Right renal pelvis (tissue), 4 donors: ENCODE data around the gene SLC17A9. TPM values are rescaled to one million over a fixed set of nuclear protein-coding genes. Genes with fewer than 3 reads are reported as not detected.

Source experiments
- DNase-seq, 4 donors: peaks; one replicate each; pipeline ENCODE4 v3.0.0-alpha.2; 2013; ENCODE audit warnings: low read depth in 4 of 4, low spot score in 3 of 4, missing footprints in 1 of 4
- polyA plus RNA-seq, 4 donors: library from polyadenylated mRNA; unstranded; fragments of 120-200 nt; gene quantifications; one replicate each; pipeline ENCODE4 v1.2.1, GENCODE V29; 2013; ENCODE audit not compliant: insufficient read length in 4 of 4

Gene SLC17A9
- polyA plus RNA-seq, 4 donors, result 1.3 to 2.0 (median 1.7) TPM

DNA sequence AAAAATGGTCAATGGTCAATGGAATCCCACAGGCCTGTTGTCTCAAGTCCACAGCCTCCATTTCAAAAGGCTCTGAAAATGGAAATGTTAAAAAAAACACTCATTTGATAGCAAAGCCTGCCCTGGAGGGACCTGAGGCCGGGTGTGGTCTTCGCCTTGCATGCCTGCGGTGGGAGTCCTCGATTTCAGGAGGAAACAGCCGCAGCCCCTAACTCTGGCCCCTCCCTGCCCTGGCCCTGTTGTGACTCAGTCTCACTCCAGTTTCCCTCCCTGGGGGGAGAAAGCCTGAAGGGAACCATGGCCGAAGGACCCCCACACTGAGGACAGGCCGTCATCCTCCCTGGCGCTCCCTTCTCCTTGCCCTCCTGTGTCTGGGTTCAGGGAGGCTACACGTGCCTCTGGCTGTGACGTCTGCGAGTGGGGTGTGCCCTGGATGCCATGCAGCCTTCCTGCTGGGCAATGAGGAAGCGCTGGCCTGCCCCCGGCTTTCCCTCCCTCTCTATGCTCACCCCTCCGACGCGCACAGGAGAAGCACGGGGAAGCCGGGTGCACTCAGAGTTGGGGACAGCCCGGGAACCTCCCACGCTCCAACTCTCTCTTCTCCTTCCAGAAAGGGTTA is 45.0 kb downstream of the SLC17A9 start:
- no peak for DNase-seq

GRCh38 chr20:62998449-62998848 is 45.9 kb downstream of the SLC17A9 start:
- DNase-seq, result no peak

- DNase-seq, result no peak
These were observed 47.1 kb downstream of the SLC17A9 start for GRCh38 chr20:62999580-62999979.

- no peak for DNase-seq
These were observed 47.5 kb downstream of the SLC17A9 start for GRCh38 chr20:63000036-63000435.

- no peak for DNase-seq
These were observed 48.4 kb downstream of the SLC17A9 start for GRCh38 chr20:63000958-63001357.

DNA sequence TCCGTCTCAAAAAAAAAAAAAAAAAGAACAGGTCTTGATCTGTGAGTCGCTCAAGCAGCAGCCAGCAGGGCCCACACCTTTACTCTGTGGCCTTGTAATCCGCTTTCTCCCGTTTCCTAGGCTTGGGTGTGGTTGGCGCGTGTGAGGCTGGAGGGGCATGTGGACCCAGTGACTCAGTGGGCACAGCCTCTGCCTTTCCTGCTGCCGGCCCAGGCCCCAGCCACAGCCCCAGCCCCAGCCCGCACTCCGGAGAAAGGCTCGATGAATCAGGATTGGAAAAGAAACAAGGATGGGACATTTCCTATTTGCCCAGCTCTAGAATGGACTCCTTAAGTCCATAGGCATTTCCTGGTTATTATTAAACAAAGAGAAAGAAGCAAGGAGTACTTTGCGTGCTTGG is 50.0 kb downstream of the SLC17A9 start:
- DNase-seq, result no peak

DNA sequence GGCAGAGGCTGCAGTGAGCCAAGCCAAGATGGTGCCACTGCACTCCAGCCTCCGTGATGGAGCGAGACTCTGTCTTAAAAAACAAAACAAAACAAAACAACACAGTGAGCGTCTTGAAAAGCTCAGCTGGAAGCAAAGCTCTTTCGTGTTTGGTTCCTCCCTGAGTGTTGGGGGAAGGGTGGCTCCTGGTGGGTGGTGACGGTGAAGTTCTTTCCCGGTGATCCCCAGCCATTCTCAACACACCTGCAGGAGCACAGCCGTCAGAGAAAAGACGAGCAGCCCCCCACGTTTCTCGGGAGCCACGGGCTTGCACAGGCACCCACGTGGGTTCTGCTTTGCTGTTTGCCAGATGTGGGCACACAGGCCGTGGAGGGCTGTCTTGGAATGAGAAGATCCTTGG is 51.0 kb downstream of the SLC17A9 start:
- DNase-seq, result no peak

- no peak for DNase-seq
These were observed 52.3 kb downstream of the SLC17A9 start for GRCh38 chr20:63004607-63005364.

DNA sequence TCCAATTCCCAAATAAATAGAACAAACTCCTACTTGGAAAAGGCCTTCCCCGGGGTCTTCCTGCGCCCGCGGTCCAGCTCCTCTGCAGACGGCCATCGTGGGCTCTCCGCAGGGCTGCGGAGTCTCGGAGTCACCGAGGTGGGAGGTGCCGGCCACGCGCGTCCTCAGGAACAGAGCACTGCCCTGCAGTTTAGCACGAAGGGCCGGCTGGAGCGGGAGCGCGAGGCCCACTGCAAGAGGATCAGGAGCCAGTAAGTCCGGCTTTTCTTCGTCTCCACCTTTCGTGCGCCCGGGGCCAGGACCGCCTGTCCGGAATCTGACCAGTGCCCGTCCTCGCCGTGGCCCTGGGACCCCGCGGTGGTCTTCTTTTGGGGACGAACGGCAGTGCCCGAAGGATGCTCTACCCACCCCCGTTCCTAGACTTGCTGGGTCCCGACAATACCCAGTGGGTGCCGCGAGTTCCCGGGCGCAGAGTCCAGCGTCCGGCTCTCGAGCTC is 52.9 kb downstream of the SLC17A9 start:
- no peak for DNase-seq

GRCh38 chr20:63005862-63006539 is 53.5 kb downstream of the SLC17A9 start:
- DNase-seq, result no peak

- no peak for DNase-seq
These were observed 54.2 kb downstream of the SLC17A9 start, which contains the start of gene BHLHE23 for GRCh38 chr20:63006540-63007359. Gene BHLHE23, minus strand, starts transcription at chr20:63006964. Its CDS starts 190 bp downstream, at chr20:63006774.

DNA sequence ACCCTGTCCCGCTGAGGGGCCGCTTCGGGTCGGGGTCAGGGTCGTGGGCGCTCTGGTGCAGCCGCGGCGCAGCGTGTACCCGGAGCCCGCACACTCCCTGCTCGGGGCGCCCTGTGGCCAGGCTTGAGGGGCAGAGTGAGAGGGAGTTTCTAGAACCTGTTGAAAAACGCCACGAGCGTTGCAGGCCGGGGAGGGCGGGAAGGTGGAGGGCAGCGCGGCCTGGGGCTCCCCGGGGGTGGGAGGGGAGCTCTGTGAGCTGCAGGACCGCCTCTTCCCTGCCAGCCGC is 54.8 kb downstream of the SLC17A9 start:
- DNase-seq, result no peak

GRCh38 chr20:63007646-63008488 is 55.4 kb downstream of the SLC17A9 start:
- DNase-seq, result no peak

DNA sequence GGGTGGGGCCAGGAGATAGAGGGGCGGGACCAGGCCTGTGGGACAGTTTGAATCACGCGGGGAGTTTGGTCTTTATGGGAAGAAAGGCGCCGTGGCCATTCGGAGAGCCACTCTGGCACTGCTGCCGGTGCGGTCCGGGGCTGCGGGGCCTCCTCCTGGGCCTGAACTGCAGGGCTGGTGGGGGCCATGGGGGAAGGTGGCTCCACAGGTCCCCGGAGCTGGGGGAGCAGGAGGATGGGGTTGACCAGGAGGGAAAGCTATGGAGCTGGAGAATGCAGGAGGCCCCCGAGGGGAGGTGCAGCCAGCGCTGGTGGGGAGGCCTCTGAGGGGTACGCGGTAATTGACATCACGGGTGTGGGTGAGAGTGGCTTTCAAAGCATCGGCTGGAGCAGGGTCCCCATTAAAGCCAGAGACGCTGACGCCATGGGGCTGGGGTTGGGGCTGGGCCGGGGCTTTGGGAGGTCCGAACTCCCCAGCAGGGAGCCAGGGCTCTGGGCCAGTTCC is 56.1 kb downstream of the SLC17A9 start:
- DNase-seq, result no peak

GRCh38 chr20:63009045-63009961 is 56.8 kb downstream of the SLC17A9 start:
- peak in 2 of 4 donors; percentile 53 to 60 for DNase-seq

- DNase-seq, result no peak
These were observed 57.7 kb downstream of the SLC17A9 start for GRCh38 chr20:63009988-63010769.

DNA sequence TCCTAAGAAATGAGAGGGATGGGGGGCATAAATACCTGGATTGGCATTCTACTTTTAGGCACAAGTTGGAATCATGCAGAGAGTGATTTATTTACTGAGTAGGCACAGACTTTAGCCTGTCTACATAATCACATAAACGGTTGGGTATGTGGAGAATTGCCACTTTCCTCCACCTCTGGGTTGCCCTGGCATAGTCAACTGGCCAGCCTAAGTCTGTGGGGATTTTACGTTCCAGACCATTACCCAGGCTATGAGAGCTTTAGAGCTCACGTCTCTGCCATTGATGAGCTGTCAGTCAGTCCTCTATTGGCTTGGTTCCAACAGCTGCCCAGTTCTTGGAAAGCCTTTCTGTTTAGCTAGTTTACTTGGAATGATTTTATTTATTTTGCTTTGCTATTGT is 59.3 kb downstream of the SLC17A9 start:
- no peak for DNase-seq

DNA sequence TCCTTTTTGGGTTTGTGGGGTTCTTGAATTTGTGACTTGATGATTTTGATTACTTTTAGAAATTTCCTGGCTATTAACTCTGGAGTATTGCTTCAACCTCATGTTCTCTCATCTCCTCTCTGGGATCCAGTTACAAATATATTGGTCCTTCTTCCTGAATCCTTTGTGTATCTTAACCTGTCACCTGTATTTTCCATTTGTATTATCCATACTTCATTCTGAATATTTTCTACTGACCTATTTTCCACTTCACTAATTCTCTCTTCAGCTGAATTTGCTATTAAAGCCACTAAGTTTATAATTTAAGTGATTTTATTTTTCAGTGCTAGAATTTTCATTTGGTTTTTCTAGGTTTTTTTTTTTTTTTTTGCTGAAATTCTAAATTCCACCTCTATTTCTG is 60.7 kb downstream of the SLC17A9 start:
- DNase-seq, result no peak
